Adrenal gland (tissue), 5 donors: ENCODE measurements around the gene CALHM3.

Experiments used
- CTCF ChIP-seq, 6 experiments: fragments of 450-650 bp in 4 of 6; fragments of 200-600 bp in 2 of 6; sonication (generic) in 1 of 6; IDR thresholded peaks; 1 replicate in 5 of 6; 2 replicates in 1 of 6; pipeline versions ENCODE4 v1.5.1 to v1.8.0; 2016 to 2021; ENCODE audit warnings: antibody characterized with exemption in 6 of 6, mild to moderate bottlenecking in 2 of 6, moderate library complexity in 1 of 6
- POLR2A ChIP-seq, 2 donors: fragments of 450-650 bp; IDR thresholded peaks; one replicate each; pipeline ENCODE4 v1.6.1; 2017; ENCODE audit warnings: antibody characterized with exemption in 2 of 2, mild to moderate bottlenecking in 2 of 2, moderate library complexity in 1 of 2
- donor health status: DM: no; HTN: no; CAD: no.

- TF ChIP-seq CTCF (IDR thresholded peaks at IDR 0.05) (no peak), POLR2A (IDR thresholded peaks at IDR 0.05) (no peak)
Observed at GRCh38 chr10:103517234-103518085, 38.4 kb upstream of the CALHM3 start.
